ENCODE measurements around the gene ACOT8. TPM values are rescaled to one million over a fixed set of nuclear protein-coding genes. Genes with fewer than 3 reads are reported as not detected.

The ACOT8 gene
- total RNA-seq, 1 donor from 2014 or later = 15.9 TPM

Other genes starting within 250 kb of the ACOT8 start
- not detected in 3 replicates for gene WFDC10A, start 227.7 kb downstream of the ACOT8 start, total RNA-seq
- gene WFDC9, start 226.1 kb downstream of the ACOT8 start, total RNA-seq = not detected in 3 replicates
- not detected in 3 replicates for gene WFDC11, start 187.2 kb downstream of the ACOT8 start, total RNA-seq
- gene WFDC13, start 155.4 kb downstream of the ACOT8 start, total RNA-seq = not detected in 3 replicates
- not detected in 3 replicates for gene WFDC10B, start 152.4 kb downstream of the ACOT8 start, total RNA-seq
- not detected in 3 replicates for gene SPINT4, start 135.0 kb downstream of the ACOT8 start, total RNA-seq
- gene WFDC3, start 65.5 kb downstream of the ACOT8 start, total RNA-seq = 0.70 to 1.4 TPM in 2 of 3 replicates, not detected in the other
- gene DNTTIP1, start 65.4 kb downstream of the ACOT8 start, total RNA-seq = 22.1 to 22.9 TPM (median 22.5 TPM) in 3 replicates
- 12.8 to 17.2 TPM (median 15.3 TPM) in 3 replicates for gene UBE2C, start 44.7 kb downstream of the ACOT8 start, total RNA-seq
- 0.46 to 0.63 TPM (median 0.52 TPM) in 3 replicates for gene TNNC2, start 30.1 kb downstream of the ACOT8 start, total RNA-seq
- 25.2 to 27.7 TPM (median 26.5 TPM) in 3 replicates for gene SNX21, start 23.6 kb downstream of the ACOT8 start, total RNA-seq
- gene ZSWIM3, start 222 bp upstream of the ACOT8 start, total RNA-seq = 3.4 to 4.9 TPM (median 3.9 TPM) in 3 replicates
- 7.9 to 11.3 TPM (median 8.1 TPM) in 3 replicates for gene ZSWIM1, start 23.8 kb upstream of the ACOT8 start, total RNA-seq
- 0.49 to 1.4 TPM (median 1.2 TPM) in 3 replicates for gene SPATA25, start 30.2 kb upstream of the ACOT8 start, total RNA-seq
- 1.8 to 3.0 TPM (median 2.7 TPM) in 3 replicates for gene NEURL2, start 33.8 kb upstream of the ACOT8 start, total RNA-seq
- gene CTSA, start 33.9 kb upstream of the ACOT8 start, total RNA-seq = 172 to 199 TPM (median 175 TPM) in 3 replicates
- gene PLTP, start 54.8 kb upstream of the ACOT8 start, total RNA-seq = 48.1 to 53.1 TPM (median 48.5 TPM) in 3 replicates
- 23.5 to 25.7 TPM (median 24.9 TPM) in 3 replicates for gene PCIF1, start 77.3 kb upstream of the ACOT8 start, total RNA-seq
- gene ZNF335, start 114.8 kb upstream of the ACOT8 start, total RNA-seq = 14.2 to 18.3 TPM (median 14.6 TPM) in 3 replicates
- gene MMP9, start 151.5 kb upstream of the ACOT8 start, total RNA-seq = 2.1 to 2.2 TPM in 2 of 3 replicates, not detected in the other
- gene SLC12A5, start 171.8 kb upstream of the ACOT8 start, total RNA-seq = 0.89 to 2.1 TPM (median 1.9 TPM) in 3 replicates
- gene NCOA5, start 232.6 kb upstream of the ACOT8 start, total RNA-seq = 25.1 to 27.3 TPM (median 26.2 TPM) in 3 replicates

Measured in chondrocyte (in vitro differentiated cells).